HepG2 (cell line): Measurements from ENCODE around the gene ANLN. TPM values are rescaled to one million over a fixed set of nuclear protein-coding genes. Genes with fewer than 3 reads are reported as not detected.

Experiments used
- ARID5B ChIP-seq: IDR thresholded peaks from 2 replicates; pipeline ENCODE4 v1.4.0; 2020; ENCODE audit warnings: mild to moderate bottlenecking, missing genetic modification reagents
- CBX2 ChIP-seq, 2 experiments: fragments of 200-600 bp in 1 of 2; sonication (generic); formaldehyde crosslinking in 1 of 2; IDR thresholded peaks; 2 replicates each; pipeline versions ENCODE4 v1.7.0 to v1.8.1; 2018 to 2022; ENCODE audit warnings: low read depth in 2 of 2, low read length in 1 of 2, mild to moderate bottlenecking in 1 of 2, missing genetic modification reagents in 1 of 2
- LCORL ChIP-seq, 2 experiments: fragments of 450-650 bp in 1 of 2; sonication (generic) in 1 of 2; formaldehyde crosslinking in 1 of 2; IDR thresholded peaks; 2 replicates each; pipeline versions ENCODE4 v1.5.0 to v1.6.1; 2017 to 2020; ENCODE audit warnings: antibody characterized with exemption in 1 of 2, missing genetic modification reagents in 1 of 2
- MAZ ChIP-seq, 2 experiments: sonication (generic) in 1 of 2; formaldehyde crosslinking in 1 of 2; IDR thresholded peaks; 2 replicates each; pipeline versions ENCODE4 v1.5.0 to v1.6.1; 2012 to 2020; ENCODE audit warnings: low read depth in 2 of 2, mild to moderate bottlenecking in 2 of 2, borderline replicate concordance in 1 of 2, improper control_type of control experiment in 1 of 2, low read length in 1 of 2, missing genetic modification reagents in 1 of 2, moderate library complexity in 1 of 2
- MXD3 ChIP-seq: IDR thresholded peaks from 2 replicates; pipeline ENCODE4 v1.6.1; 2016; ENCODE audit warnings: mild to moderate bottlenecking, missing biosample characterization, missing genetic modification reagents
- NONO ChIP-seq, 2 experiments: fragments of 450-650 bp in 1 of 2; sonication (generic) in 1 of 2; formaldehyde crosslinking in 1 of 2; IDR thresholded peaks in 1 of 2; conservative IDR thresholded peaks in 1 of 2; 2 replicates each; pipeline versions ENCODE4 v1.6.1 to v1.8.0; 2017 to 2022; ENCODE audit warnings: mild to moderate bottlenecking in 1 of 2, missing genetic modification reagents in 1 of 2, moderate library complexity in 1 of 2
- PRDM10 ChIP-seq: sonication (generic); formaldehyde crosslinking; IDR thresholded peaks from 2 replicates; pipeline ENCODE4 v1.4.0; 2020; ENCODE audit warnings: low read depth, missing genetic modification reagents
- U2AF2 ChIP-seq: fragments of 200-400 bp; formaldehyde crosslinking; IDR thresholded peaks from 2 replicates; pipeline ENCODE4 v1.6.1; 2017; ENCODE audit warnings: low read depth, mild to moderate bottlenecking, low read length
- ZBTB14 ChIP-seq: sonication (generic); formaldehyde crosslinking; IDR thresholded peaks from 2 replicates; pipeline ENCODE4 v1.4.0; 2020; ENCODE audit warnings: missing genetic modification reagents
- ZNF747 ChIP-seq: sonication (generic); formaldehyde crosslinking; IDR thresholded peaks from 2 replicates; pipeline ENCODE4 v1.8.1; 2023; ENCODE audit warnings: missing genetic modification reagents, mild to moderate bottlenecking, borderline replicate concordance
- ZNF776 ChIP-seq: sonication (generic); formaldehyde crosslinking; IDR thresholded peaks from 2 replicates; pipeline ENCODE4 v1.4.0; 2020; ENCODE audit warnings: mild to moderate bottlenecking, missing genetic modification reagents
- ZNF850 ChIP-seq: sonication (generic); formaldehyde crosslinking; conservative IDR thresholded peaks from 2 replicates; pipeline ENCODE4 v1.9.0; 2021; ENCODE audit warnings: mild to moderate bottlenecking, missing genetic modification reagents
- polyA plus RNA-seq, 8 experiments: library from polyadenylated mRNA; depleted of rRNA in 3 of 8; stranded (reverse) in 7 of 8; unstranded in 1 of 8; fragments of >200 nt; fragmentation: Illumina TruSeq in 4 of 8; extraction: Trizol in 4 of 8; gene quantifications; 2 replicates each; pipeline versions ENCODE4 v1.2.1 to v1.2.3, GENCODE V29; 2011 to 2016; ENCODE audit warnings: low read depth in 4 of 8, missing spikeins in 1 of 8, mixed read lengths in 1 of 8; ENCODE audit not compliant: insufficient read depth in 1 of 8
- total RNA-seq, 5 experiments: library from RNA; depleted of rRNA; stranded (reverse); fragments of >200 nt; fragmentation: Illumina TruSeq; extraction: Trizol; gene quantifications; 2 replicates each; pipeline ENCODE4 v1.2.3, GENCODE V29; 2016; ENCODE audit warnings: low read depth in 1 of 5
- TF ChIP-seq, protein P1 (sequence below): sonication (generic); formaldehyde crosslinking; IDR thresholded peaks from 2 replicates; pipeline ENCODE4 v1.9.0; 2021; ENCODE audit warnings: missing genetic modification reagents, borderline replicate concordance

ANLN gene
- total and polyA plus RNA-seq, 2 of the 13 experiments (the other 11 are each of a cell fraction or from before 2014, with no cell fraction given), result 20.0 to 72.0 TPM

- TF ChIP-seq ZBTB14 (peak; percentile 69), NONO (IDR thresholded peaks at IDR 0.05) (no peak), NONO (CRISPR knock-in tag; conservative IDR thresholded peaks at IDR 0.05) (peak; percentile 87), PRDM10 (CRISPR knock-in tag) (0 out of 2 replicates have a peak, but pooled peaks have one; percentile 30), MAZ (IDR thresholded peaks at IDR 0.05; ENCODE audit: borderline replicate concordance, low read depth, low read length) (peak; percentile 86; the same call in 1 of the 2 replicates), MAZ (CRISPR knock-in tag; IDR thresholded peaks at IDR 0.05; ENCODE audit: low read depth) (peak; percentile 74; the same call in 1 of the 2 replicates), CBX2 (IDR thresholded peaks at IDR 0.05; ENCODE audit: low read depth, low read length) (no peak), CBX2 (CRISPR knock-in tag; IDR thresholded peaks at IDR 0.05; ENCODE audit: low read depth) (no peak), ZNF776 (peak; percentile 85; the same call in 1 of the 2 replicates), ARID5B (CRISPR knock-in tag) (peak; percentile 31; the same call in 1 of the 2 replicates), LCORL (IDR thresholded peaks at IDR 0.05) (no peak), LCORL (CRISPR knock-in tag; IDR thresholded peaks at IDR 0.05) (peak; percentile 86), U2AF2 (no peak), MXD3 (no peak; the same call in 1 of the 2 replicates), ZNF850 (CRISPR knock-in tag) (0 out of 2 replicates have a peak, but pooled peaks have one; percentile 69), ZNF747 (CRISPR knock-in tag) (peak; percentile 80; the same call in 1 of the 2 replicates)
- TF ChIP-seq, protein P1, sequence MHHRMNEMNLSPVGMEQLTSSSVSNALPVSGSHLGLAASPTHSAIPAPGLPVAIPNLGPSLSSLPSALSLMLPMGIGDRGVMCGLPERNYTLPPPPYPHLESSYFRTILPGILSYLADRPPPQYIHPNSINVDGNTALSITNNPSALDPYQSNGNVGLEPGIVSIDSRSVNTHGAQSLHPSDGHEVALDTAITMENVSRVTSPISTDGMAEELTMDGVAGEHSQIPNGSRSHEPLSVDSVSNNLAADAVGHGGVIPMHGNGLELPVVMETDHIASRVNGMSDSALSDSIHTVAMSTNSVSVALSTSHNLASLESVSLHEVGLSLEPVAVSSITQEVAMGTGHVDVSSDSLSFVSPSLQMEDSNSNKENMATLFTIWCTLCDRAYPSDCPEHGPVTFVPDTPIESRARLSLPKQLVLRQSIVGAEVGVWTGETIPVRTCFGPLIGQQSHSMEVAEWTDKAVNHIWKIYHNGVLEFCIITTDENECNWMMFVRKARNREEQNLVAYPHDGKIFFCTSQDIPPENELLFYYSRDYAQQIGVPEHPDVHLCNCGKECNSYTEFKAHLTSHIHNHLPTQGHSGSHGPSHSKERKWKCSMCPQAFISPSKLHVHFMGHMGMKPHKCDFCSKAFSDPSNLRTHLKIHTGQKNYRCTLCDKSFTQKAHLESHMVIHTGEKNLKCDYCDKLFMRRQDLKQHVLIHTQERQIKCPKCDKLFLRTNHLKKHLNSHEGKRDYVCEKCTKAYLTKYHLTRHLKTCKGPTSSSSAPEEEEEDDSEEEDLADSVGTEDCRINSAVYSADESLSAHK (CRISPR knock-in tag), result no peak
Measured at GRCh38 chr7:36366718-36367560, 22.7 kb upstream of the ANLN start (continued).
